Esophagus squamous epithelium (tissue), 4 donors: ENCODE measurements around the gene RSPH1.

Source experiments
- POLR2A ChIP-seq, 4 donors: fragments of 450-650 bp; IDR thresholded peaks; one replicate each; pipeline ENCODE4 v1.6.1; 2017; ENCODE audit warnings: antibody characterized with exemption in 4 of 4, mild to moderate bottlenecking in 4 of 4, moderate library complexity in 3 of 4
- TF ChIP-seq, protein P1 (sequence below), 6 experiments: fragments of 450-650 bp in 4 of 6; fragments of 200-600 bp in 2 of 6; sonication (generic) in 2 of 6; IDR thresholded peaks; one replicate each; pipeline ENCODE4 v1.5.1; 2016 to 2019; ENCODE audit warnings: antibody characterized with exemption in 6 of 6, mild to moderate bottlenecking in 4 of 6, moderate library complexity in 4 of 6

DNA sequence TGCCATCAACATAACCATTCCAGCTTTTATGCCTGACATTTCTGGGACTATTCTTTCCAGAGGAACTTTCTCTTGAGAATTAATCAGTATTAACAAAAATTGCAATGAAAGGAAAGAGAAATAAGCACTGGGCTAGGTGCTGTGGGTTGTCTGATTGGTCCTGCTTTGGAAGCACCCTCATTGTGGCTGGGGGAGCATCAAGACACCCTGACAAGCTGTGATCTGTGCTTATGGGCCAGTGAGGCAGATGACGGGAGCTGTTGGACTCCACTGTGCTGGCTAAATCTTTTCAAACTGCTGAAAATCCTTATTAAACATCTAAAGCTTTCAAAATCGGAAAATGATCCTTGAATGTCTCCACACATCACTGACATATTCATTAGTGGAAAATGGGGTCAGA is 72.3 kb downstream of the RSPH1 start:
- TF ChIP-seq, protein P1, sequence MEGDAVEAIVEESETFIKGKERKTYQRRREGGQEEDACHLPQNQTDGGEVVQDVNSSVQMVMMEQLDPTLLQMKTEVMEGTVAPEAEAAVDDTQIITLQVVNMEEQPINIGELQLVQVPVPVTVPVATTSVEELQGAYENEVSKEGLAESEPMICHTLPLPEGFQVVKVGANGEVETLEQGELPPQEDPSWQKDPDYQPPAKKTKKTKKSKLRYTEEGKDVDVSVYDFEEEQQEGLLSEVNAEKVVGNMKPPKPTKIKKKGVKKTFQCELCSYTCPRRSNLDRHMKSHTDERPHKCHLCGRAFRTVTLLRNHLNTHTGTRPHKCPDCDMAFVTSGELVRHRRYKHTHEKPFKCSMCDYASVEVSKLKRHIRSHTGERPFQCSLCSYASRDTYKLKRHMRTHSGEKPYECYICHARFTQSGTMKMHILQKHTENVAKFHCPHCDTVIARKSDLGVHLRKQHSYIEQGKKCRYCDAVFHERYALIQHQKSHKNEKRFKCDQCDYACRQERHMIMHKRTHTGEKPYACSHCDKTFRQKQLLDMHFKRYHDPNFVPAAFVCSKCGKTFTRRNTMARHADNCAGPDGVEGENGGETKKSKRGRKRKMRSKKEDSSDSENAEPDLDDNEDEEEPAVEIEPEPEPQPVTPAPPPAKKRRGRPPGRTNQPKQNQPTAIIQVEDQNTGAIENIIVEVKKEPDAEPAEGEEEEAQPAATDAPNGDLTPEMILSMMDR (IDR thresholded peaks at IDR 0.05) = no peak
- TF ChIP-seq POLR2A (IDR thresholded peaks at IDR 0.05) = no peak
